NCI-H146 (cell line): ENCODE measurements around the gene IGF2BP1.
"Not testable (repeated sequence)": the region's sequence is repeated elsewhere in the genome, so short reads cannot be mapped to it uniquely, and the experiment has no call there.

Experiments used
- DNase-seq: peaks from one replicate; lab custom pipeline; 2025; lab: John Stamatoyannopoulos, UW

Gene IGF2BP1

DNA sequence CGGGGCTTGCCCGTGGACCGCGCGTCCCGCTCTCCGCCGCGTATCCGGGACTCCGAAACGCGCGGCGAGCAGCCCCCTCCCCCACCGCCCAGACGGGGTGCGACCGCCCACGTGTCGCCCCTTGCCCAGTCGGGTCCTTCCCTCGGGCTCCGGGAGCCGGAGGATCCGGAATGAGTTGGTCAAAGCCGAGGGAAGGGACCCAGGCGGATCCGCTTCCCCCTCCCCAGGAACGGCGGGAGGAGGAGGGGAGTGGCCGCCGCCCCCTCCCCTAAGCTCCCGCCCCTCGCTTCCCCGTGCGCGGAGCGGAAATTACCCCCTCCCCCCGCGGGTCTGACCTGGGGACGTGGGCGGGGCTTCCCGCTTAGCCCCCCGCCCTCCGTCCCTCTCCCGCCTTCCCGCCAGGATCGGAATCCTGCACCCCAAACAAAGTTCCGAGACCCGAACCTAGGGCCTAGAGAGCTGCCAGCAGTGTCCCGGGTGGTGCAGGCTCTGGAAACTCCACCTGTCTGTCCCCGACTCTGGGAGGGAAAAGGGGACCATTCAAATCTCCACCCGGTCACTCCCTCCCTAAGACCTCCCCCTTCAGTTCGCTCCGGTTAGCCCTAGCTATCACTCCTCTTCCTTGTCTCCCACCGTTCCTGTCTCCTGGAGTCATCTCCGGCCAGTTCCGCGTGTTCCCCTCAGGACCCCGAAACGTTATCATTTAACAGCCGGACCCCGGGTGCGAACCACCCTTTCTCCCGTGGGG lies 1.0 kb upstream of the IGF2BP1 start:
- DNase-seq: no peak

DNA sequence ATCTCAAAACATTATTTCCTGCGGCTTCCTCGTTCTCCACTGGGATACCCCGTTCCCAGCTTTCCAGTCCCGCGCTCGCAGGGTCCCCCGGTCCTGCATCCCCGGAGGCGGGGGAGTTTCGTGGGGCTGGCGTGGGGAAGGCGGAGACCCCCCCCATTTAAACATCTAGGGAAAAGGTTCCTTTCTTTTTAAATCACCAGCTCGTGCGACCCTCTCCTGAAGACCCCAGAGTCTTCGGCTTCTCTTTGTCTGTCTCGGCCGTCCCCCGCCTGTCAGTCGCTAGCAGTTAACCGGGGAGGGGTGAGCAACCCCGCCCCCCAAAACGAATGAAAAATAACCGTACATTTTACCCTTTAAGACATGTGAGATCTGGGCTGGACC lies 473 bp upstream of the IGF2BP1 start:
- no peak for DNase-seq

DNA sequence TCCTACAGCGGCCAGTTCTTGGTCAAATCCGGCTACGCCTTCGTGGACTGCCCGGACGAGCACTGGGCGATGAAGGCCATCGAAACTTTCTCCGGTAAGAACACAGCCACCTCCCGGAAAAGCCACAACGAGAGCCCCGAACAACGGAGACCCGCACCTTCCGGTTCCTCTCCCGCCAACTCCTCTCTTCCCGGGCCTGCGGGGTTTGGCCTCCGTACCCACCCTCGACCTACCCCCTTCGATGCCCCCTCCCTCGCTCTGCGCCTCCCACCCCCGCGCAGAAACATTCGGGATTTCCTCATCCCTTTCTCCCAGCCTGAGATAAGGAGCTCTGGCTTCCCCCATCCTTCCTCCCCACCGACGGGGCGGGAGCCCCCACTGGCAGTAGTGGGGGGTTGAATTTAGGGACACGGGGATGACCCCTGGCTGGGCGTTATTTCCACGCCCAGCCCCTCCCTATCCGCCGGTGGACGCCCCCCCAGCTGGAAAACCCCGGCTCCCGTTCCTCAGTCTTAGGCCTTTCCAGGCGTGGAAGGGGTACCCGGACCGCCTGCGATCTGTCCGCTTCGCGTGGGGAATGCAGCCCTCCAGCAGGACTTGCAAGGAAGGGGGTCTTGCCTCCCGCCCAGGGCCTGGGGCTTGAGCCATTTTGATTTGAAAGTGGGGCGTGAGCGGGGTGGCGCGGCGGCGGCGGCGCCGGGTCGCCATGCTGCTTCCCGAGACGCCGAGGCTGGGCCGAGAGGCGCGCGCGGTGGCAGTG lies 822 bp downstream of the IGF2BP1 start:
- no peak for DNase-seq

DNA sequence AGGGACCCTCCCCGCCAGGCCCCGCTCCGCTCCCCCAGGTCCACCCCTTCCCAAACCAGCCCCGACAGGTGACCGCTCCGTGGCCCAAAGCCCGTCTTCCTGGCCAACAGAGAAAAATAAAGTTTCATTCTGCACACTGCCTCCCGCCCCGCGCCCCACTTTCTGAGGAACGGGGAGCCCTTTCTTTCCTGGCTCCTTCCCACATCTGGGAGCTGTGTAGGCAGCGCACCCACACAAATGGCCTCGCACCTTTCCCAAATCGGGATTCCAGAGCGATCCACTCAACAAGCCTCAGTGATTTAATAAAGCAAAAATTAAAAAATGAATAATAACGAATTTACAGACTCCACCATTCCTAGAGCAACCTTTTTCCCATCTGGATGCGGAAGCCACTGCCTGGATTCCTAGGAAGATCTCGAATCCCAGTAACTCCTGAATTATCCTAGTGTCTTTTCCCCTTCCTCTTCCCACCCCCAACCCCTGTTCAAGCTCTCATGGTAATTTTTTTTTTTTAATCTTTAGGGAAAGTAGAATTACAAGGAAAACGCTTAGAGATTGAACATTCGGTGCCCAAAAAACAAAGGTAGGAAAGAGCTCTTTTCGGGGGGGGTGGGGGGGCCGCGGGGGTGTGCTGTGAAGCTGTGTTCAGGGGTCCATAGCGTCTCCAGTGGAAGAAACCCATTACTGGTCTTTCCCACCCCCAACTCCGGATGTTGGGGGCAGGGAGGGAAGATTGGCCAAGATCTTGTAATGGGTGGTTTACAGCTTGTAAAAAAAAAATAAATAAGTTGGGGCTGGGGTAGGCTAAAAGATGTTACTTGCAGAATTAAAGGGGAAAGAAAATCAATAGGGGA lies 1.6 kb downstream of the IGF2BP1 start:
- no peak for DNase-seq

DNA sequence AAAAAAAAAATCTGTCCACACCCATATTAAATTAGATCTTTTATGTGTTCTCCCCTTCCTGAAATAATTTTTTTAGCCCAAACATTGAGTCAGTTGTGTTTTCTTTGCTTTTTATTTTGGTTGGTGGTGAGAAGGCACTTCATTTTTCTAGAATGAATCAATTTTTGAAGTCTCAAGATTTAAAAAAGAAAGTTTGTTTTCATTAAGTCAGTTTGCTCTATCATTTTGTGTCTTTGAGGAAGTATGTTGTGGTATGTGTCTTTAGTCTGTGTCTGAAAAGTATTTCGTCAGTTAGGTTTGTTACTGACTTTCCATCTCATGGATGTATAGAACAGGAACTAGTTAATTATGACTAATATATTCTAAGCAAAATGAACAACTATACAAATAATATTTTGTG lies 3.8 kb downstream of the IGF2BP1 start:
- DNase-seq: no peak

DNA sequence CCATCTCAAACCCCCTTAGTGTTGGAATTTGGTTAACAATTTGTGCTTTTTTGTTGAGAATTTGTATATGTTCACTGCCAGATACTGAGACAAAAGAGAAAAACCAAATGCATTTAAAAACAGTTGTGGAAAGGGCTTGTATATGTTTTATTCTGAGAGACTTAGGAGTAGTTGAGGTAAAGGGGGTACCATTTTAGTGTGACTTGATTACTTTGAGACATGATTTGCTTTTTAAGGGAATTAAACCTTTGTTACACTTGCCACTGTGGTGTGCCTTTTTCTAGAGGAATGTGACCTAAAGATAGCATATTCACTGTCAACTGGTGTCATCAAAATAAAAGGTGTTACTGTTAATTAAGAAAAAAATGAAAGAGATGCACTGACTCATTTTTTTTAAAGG lies 4.5 kb downstream of the IGF2BP1 start:
- no peak for DNase-seq

DNA sequence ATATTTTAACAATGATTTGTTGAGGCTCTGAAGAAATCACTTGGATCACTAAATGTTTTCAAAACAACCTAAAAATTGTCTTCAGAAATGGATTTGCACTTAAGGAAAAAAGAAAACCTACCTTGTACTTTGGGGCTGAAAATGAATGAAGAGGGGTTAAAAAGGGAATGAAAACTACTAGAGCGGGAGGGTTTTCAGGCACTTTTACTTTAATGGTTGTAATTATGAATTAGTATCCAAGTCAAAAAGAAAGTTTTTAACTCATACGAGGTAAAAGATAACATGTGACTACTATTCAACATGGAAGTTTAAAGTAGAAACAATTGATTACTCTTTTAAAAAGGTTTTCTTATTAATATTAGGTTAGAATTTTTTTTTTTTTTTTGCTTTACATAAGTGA lies 5.1 kb downstream of the IGF2BP1 start:
- no peak for DNase-seq

DNA sequence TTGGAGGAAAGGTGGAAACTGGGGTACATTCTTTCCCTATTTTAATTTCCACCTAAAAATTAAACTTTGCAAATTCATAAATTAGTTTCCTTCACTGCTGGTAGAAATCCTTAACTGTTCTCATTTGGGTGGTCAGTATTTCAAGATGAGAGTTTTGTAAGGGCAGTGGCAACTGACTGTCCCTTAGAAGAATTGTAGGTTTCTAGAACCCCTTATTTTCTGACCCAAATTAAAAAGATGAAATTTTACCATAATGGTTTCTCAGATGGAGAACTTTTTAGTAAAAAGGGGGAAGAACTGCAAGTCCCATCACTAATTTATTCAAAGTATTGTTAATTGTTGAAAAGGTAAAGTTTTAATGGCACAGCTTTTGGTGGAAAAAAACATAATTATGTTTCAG lies 5.6 kb downstream of the IGF2BP1 start:
- DNase-seq: no peak

- DNase-seq: no peak
Measured at GRCh38 chr17:49003557-49004511, 6.6 kb downstream of the IGF2BP1 start.

- DNase-seq: no peak
Measured at GRCh38 chr17:49005140-49005539, 8.0 kb downstream of the IGF2BP1 start.

DNA sequence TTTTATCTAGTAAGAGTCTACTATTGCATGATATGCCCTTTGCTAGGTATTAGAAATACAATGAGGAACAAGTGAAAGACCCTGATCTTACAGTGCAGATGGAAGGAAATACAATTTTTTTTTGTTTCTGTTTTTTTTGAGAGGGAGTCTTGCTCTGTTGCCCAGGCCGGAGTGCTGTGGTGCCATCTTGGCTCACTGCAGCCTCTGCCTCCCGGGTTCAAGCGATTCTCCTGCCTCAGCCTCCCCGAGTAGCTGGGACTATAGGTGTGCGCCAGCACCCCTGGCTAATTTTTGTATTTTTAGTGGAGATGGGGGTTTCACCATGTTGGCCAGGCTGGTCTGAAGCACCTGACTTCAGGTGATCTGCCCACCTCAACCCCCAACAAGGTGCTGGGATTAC lies 11.7 kb downstream of the IGF2BP1 start:
- DNase-seq: not testable (repeated sequence)

- DNase-seq: no peak
Measured at GRCh38 chr17:49012769-49013255, 15.6 kb downstream of the IGF2BP1 start.

- DNase-seq: no peak
Measured at GRCh38 chr17:49013311-49014213, 16.4 kb downstream of the IGF2BP1 start.

GRCh38 chr17:49015179-49015923 lies 18.2 kb downstream of the IGF2BP1 start:
- no peak for DNase-seq

GRCh38 chr17:49015924-49016774 lies 19.0 kb downstream of the IGF2BP1 start:
- DNase-seq: no peak

GRCh38 chr17:49016775-49017463 lies 19.7 kb downstream of the IGF2BP1 start:
- no peak for DNase-seq

DNA sequence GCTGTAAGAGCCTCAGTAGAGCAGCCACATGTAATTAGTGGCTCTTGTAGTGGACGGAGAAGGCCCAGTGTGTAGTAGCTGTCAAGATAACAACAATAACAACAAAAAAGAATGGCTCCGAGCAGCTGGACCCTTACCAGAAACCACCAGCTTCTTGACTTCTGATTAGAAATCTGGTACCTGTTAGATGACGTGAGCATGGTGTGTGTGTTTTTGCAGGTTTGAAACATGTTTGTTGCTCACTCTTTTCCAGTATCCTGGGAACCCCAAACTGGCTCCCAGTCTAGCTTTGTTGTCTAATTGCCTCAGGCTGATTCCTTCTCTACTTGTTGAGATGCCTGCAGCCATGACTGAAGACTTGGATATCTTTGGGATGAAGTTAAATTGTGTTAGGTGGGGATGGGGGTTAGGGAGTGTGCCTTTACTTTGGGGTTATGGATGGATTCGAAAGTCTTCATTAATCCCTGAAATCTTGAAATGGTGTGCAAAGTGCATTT lies 21.0 kb downstream of the IGF2BP1 start:
- DNase-seq: no peak

DNA sequence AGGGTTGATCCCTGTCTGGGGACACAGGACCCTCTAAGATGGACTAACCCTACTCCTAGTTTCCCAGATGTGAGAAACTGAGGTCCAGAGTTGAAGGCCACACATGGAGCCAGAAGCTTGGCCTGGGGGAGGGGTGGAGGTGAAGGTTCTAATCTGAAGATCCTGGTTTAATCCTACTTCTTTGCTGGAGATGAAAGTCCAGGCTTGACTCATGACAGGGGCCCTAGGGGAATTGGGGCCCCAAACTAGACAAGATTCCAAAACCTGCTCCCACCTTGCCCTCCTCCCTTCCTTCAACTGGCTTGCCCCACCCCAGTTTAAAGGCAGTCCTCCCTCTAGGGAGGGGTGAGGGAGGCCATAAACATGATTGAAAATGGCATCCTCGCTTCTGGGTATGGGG lies 21.6 kb downstream of the IGF2BP1 start:
- DNase-seq: no peak
